H1 (cell line): ENCODE results near the gene CENPO.

Experiments used
- EP300 ChIP-seq, 2 experiments: IDR thresholded peaks; 1 replicate in 1 of 2; 2 replicates in 1 of 2; pipeline ENCODE4 v1.6.1; 2011 to 2012; ENCODE audit warnings: low read depth in 2 of 2, low read length in 2 of 2, mild to moderate bottlenecking in 2 of 2, borderline replicate concordance in 1 of 2, inconsistent platforms in 1 of 2, moderate library complexity in 1 of 2
- FOSL1 ChIP-seq: IDR thresholded peaks from 2 replicates; pipeline ENCODE4 v1.6.1; 2011; ENCODE audit warnings: mild to moderate bottlenecking, low read depth, low read length, moderate library complexity; ENCODE audit not compliant: insufficient read depth
- POLR2A ChIP-seq, 2 experiments: IDR thresholded peaks; 1 replicate in 1 of 2; 2 replicates in 1 of 2; pipeline ENCODE4 v1.6.1; 2011; ENCODE audit warnings: low read depth in 2 of 2, low read length in 2 of 2, mild to moderate bottlenecking in 2 of 2; ENCODE audit errors: control extremely low read depth in 1 of 2

- TF ChIP-seq FOSL1 (no peak), EP300 (IDR thresholded peaks at IDR 0.05; ENCODE audit: borderline replicate concordance in 1 of 2, low read depth in 2 of 2, low read length in 2 of 2) (no peak), POLR2A (IDR thresholded peaks at IDR 0.05; ENCODE audit: control extremely low read depth in 1 of 2, low read depth in 2 of 2, low read length in 2 of 2) (no peak)
Measured at GRCh38 chr2:24833821-24834732, 40.9 kb downstream of the CENPO start.
